Smooth muscle cell (in vitro differentiated cells): Measurements from ENCODE around the gene BAIAP2L1. TPM values are rescaled to one million over a fixed set of nuclear protein-coding genes. Genes with fewer than 3 reads are reported as not detected.

Source experiments
- DNase-seq: peaks from one replicate; lab custom pipeline; 2025; ENCODE audit not compliant: unreplicated experiment; lab: John Stamatoyannopoulos, UW
- H2AFZ ChIP-seq: fragments of 200-600 bp; sonication (generic); 2 replicates; pipeline ENCODE4 v1.6.0; 2016; ENCODE audit warnings: antibody characterized with exemption, low read depth, mild to moderate bottlenecking
- H3F3A ChIP-seq: fragments of 200-600 bp; sonication (generic); 2 replicates; pipeline ENCODE4 v1.6.0; 2017; ENCODE audit warnings: antibody characterized with exemption, low read depth
- H3K27ac ChIP-seq: fragments of 200-600 bp; sonication (generic); 2 replicates; pipeline ENCODE4 v1.5.1; 2016; ENCODE audit warnings: low read depth, mild to moderate bottlenecking
- H3K27me3 ChIP-seq: fragments of 200-600 bp; sonication (generic); 2 replicates; pipeline ENCODE4 v1.6.1; 2016; ENCODE audit warnings: low read depth, mild to moderate bottlenecking
- H3K36me3 ChIP-seq: fragments of 200-600 bp; sonication (generic); 2 replicates; pipeline ENCODE4 v1.5.1; 2016; ENCODE audit warnings: low read depth
- H3K4me1 ChIP-seq: fragments of 200-600 bp; sonication (generic); 2 replicates; pipeline ENCODE4 v1.5.1; 2016; ENCODE audit warnings: low read depth
- H3K4me2 ChIP-seq: fragments of 200-600 bp; sonication (generic); 2 replicates; pipeline ENCODE4 v1.6.0; 2016; ENCODE audit warnings: mild to moderate bottlenecking
- H3K4me3 ChIP-seq: fragments of 200-600 bp; sonication (generic); 2 replicates; pipeline ENCODE4 v1.5.1; 2016; ENCODE audit warnings: mild to moderate bottlenecking
- H3K79me2 ChIP-seq: fragments of 200-600 bp; sonication (generic); 2 replicates; pipeline ENCODE4 v1.6.0; 2016; ENCODE audit warnings: low read depth, mild to moderate bottlenecking
- H3K9ac ChIP-seq: fragments of 200-600 bp; sonication (generic); 2 replicates; pipeline ENCODE4 v1.6.0; 2016; ENCODE audit warnings: low read depth
- H3K9me3 ChIP-seq: fragments of 200-600 bp; sonication (generic); replicated peaks from 2 replicates; pipeline ENCODE4 v1.5.1; 2016; ENCODE audit warnings: low read depth
- H4K20me1 ChIP-seq: fragments of 200-600 bp; sonication (generic); 2 replicates; pipeline ENCODE4 v1.6.0; 2016; ENCODE audit warnings: low read depth
- CTCF ChIP-seq: fragments of 200-600 bp; sonication (generic); IDR thresholded peaks from 2 replicates; pipeline ENCODE4 v1.5.1; 2017; ENCODE audit warnings: borderline replicate concordance, mild to moderate bottlenecking, antibody characterized with exemption; ENCODE audit not compliant: insufficient read depth, poor library complexity, severe bottlenecking
- WGBS: methylation state at CpG from one replicate; pipeline ENCODE4 v1.1.7; 2016; ENCODE audit warnings: low lambda C conversion rate; 5-methylcytosine and 5-hydroxymethylcytosine counted together
- polyA plus RNA-seq: library from polyadenylated mRNA; unstranded; fragments of >200 nt; fragmentation: Nextera tagmentation; extraction: Ambion mirVana; gene quantifications from 2 replicates; pipeline ENCODE4 v1.2.1, GENCODE V29; 2016
- total RNA-seq: library from RNA; depleted of rRNA; stranded (reverse); fragments of >200 nt; gene quantifications from 2 replicates; pipeline ENCODE4 v1.2.3, GENCODE V29; 2014

The BAIAP2L1 gene
- total and polyA plus RNA-seq, 2 experiments from 2014 or later = 45.0 to 55.1 TPM

DNA sequence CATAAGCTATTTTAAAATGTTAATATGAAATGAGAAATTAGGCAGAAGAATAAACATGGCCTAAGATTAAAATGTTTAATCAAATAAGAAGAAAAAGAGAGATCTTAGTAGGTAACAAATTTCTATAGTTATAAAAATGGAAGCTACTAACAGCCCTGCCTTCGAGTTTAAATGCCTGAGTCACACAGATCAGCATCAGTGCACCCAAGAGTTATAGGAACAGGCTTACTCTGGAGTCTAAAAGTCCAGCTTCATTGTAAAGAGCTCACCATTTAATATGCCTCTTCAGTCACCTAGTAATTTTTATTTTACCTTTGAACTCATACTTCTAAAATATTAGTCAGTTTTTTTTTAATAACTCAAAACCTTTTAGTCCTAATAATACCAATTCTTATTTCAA, 66.8 kb downstream of the BAIAP2L1 start:
- Histone ChIP-seq H3K79me2 (peaks cover 15% of the 10 kb centered on the region), H3K9me3 (no peaks in the 10 kb centered on the region), H3K4me1 (peaks cover 8% of the 10 kb centered on the region), H2AFZ (no peak overlapping the region), H3K4me2 (peak overlapping the region; percentile 71), H3K36me3 (no peaks in the 10 kb centered on the region), H3F3A (peaks cover 12% of the 10 kb centered on the region), H3K27ac (peak overlapping the region; percentile 20), H3K4me3 (no peak overlapping the region), H3K9ac (no peak overlapping the region), H3K27me3 (no peaks in the 10 kb centered on the region), H4K20me1 (no peaks in the 10 kb centered on the region)
- TF ChIP-seq CTCF = no peak
- DNase-seq = no peak
- 11% methylated on average over 1 of the region's 1 CpG for WGBS

- no peak for TF ChIP-seq CTCF
- Histone ChIP-seq H2AFZ (no peak overlapping the region), H3K9ac (no peak overlapping the region), H3K36me3 (no peaks in the 10 kb centered on the region), H4K20me1 (peaks cover 10% of the 10 kb centered on the region), H3K4me3 (no peak overlapping the region), H3K4me1 (peaks cover 16% of the 10 kb centered on the region), H3K9me3 (no peaks in the 10 kb centered on the region), H3K79me2 (peaks cover 27% of the 10 kb centered on the region), H3K27ac (peak overlapping the region; percentile 93), H3K27me3 (no peaks in the 10 kb centered on the region), H3F3A (peaks cover 38% of the 10 kb centered on the region), H3K4me2 (no peak overlapping the region)
- DNase-seq = no peak
- WGBS = 96% methylated on average over 5 of the region's 5 CpGs
These were observed 69.9 kb downstream of the BAIAP2L1 start for GRCh38 chr7:98330926-98331529.

GRCh38 chr7:98329791-98330373, 71.0 kb downstream of the BAIAP2L1 start:
- H3K36me3 ChIP-seq = no peaks in the 10 kb centered on the region
- no peak overlapping the region for H2AFZ ChIP-seq
- H4K20me1 ChIP-seq = peaks cover 22% of the 10 kb centered on the region
- peaks cover 38% of the 10 kb centered on the region for H3F3A ChIP-seq
- H3K27me3 ChIP-seq = no peaks in the 10 kb centered on the region
- H3K4me2 ChIP-seq = peak overlapping the region; percentile 74
- peak overlapping the region; percentile 93 for H3K27ac ChIP-seq
- peak overlapping the region; percentile 53 for H3K9ac ChIP-seq
- 9% methylated on average over 9 of the region's 9 CpGs for WGBS
- no peak for DNase-seq
- no peak for TF ChIP-seq CTCF
- no peaks in the 10 kb centered on the region for H3K9me3 ChIP-seq
- H3K4me1 ChIP-seq = peaks cover 16% of the 10 kb centered on the region
- no peak overlapping the region for H3K4me3 ChIP-seq
- peaks cover 31% of the 10 kb centered on the region for H3K79me2 ChIP-seq
